ENCODE results near the gene PER1. TPM values are rescaled to one million over a fixed set of nuclear protein-coding genes. Genes with fewer than 3 reads are reported as not detected.
"Not testable (repeated sequence)": the region's sequence is repeated elsewhere in the genome, so short reads cannot be mapped to it uniquely, and the experiment has no call there.

PER1 gene
- total RNA-seq, 1 donor from 2014 or later = 316 TPM

DNA sequence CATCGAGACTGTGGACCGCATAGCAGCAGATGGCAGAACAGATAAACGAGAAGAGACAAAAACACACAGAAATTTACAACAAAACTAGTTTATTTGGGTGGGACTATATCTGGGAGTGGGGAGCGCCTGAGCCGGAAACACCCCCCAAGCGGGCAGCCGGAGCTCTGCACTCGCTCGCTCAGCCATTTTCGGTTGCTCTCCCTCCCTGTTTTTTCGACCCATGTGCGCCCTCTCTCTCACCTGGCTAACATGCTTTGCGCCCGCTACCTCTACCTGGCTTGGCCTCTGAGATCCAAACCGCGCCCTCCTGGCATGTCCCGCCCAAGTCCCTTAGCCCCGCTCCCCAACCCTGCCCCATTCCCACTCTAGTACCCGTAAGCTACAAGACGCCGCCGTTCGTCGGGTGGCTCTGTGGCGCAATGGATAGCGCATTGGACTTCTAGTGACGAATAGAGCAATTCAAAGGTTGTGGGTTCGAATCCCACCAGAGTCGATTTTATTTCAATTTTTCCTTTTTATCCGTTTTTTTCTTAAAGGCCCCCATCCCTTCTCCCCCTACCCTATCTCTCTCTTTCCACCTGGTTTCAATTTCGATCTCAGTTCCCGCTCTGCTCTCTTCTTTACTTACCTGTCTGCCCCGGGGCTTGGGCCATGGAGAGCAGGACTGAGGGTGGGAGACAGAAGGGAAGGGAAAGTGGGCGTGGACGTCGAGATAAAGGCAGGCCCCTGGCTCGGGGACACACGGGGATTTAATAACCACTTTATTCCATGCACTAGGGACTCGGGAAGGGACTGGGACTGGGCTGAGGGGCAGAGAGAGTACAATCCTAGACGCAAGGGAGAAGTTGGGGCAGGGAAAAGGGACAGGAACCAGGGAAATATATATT lies 31.4 kb downstream of the PER1 start:
- DNase-seq (ENCODE audit: low spot score) = no peak

DNA sequence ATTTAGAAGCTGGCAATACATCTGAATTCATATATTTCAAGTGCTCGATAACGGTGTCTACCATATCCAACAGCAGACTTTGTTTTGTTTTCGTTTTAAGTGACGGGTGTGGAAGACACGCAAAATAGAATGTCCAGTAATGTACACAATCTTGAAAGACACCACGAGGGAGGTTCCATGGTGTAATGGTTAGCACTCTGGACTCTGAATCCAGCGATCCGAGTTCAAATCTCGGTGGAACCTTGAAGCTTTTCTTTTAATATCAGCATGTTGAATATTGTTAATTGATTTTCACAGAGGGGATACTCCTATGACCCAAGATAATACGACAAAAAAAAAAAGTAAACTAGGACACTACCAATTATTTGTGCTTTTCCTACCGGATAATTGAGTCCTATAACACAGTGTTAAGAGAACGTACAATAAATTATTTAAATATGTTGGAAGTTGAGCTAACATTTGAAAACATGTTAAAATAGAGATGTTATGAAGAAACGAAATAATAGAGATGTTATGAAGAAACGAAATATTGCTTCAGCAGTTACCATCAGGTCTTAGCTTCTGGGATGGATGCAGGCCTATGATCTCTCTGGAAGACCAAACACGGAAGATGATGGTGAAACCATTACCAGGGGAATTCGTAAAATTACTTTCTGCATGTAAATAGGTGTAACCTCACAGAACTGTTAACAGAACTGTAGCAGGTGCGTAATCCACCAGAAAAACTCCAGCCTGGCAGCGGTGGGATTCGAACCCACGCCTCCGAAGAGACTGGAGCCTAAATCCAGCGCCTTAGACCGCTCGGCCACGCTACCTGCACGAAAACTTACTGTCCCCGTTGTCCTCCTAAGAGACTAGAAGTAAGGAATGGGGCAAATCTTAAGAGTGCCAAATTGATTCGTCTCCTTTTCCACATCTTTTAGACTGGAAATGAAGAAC lies 32.4 kb downstream of the PER1 start:
- DNase-seq (ENCODE audit: low spot score) = no peak

DNA sequence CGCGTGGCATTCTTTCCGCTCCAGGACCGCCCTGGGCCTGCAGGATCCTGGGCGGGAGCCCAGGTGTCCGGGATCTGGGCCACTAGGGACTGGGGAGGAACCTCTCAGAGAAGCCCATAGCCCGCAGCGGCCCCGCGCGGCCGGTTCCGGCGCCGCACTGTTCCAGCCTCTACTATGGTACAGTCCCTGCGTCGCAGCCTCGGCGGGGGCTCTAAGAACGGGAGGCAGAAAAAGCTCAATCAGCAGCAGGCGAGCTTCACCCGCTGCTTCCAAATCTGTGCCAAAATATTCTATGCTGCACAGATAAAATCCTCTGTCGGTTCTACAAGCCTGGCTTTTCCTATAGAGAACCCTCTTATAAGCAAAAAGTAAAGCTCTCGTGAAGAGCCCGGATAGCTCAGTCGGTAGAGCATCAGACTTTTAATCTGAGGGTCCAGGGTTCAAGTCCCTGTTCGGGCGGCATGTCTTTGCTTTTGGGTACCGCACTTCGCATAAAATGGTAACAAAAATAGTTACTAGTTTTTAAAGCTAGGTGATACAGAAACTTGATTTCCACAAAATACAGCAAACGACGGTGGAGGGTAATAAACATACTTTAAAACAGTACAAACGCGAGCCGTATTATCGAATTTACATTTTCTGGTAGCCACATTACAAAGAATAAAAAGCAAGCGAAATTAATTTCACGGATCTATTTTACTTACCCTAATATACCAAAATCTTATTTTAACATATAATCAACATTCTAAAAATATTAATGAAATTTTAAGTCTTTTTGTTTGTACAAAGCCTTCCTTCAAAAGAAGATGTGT lies 33.2 kb downstream of the PER1 start:
- no peak for DNase-seq (ENCODE audit: low spot score)

DNA sequence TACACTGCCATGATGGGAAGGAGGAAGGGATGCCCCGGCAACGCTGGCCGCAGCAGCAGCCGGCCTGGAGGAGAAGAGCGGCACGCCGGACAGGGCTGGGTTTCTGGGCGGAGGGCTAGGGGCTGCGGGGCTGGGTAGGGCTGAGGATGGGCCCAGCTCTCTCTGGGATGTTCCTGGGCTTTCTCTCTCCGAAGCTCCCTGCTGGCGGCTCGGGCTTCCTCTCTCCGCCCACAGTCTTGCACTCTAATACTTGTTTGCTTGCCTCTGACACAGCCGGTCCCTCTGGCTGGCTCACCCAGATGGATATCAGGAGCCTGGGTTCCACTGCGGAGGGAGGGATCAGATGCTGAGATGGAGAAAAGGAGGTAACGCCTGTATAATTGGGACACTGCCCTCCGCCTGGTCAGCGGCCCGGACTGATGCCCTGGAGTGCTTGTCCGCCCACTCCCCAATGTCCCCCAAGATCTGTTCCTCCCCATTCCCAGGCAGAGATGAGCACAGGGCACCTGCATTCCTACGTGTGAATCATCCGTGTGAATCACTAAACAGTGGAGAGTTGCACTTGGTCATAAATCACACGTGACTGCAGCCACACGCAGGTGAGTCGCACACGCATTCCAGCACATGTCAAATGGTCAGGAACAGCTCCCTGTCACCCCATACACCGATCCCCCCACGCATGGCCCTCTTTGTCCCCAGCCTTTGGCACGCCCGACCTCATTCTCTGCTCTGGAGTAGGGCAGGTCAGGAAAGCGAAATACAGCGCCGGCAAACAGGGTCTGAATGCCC lies 34.0 kb downstream of the PER1 start, which contains the start of gene ALOXE3:
TSS of gene ALOXE3 (minus strand) at position 535 of the 789 bp plus-strand sequence. CDS start at position 11, 524 bp downstream.
- no peak for DNase-seq (ENCODE audit: low spot score)

DNA sequence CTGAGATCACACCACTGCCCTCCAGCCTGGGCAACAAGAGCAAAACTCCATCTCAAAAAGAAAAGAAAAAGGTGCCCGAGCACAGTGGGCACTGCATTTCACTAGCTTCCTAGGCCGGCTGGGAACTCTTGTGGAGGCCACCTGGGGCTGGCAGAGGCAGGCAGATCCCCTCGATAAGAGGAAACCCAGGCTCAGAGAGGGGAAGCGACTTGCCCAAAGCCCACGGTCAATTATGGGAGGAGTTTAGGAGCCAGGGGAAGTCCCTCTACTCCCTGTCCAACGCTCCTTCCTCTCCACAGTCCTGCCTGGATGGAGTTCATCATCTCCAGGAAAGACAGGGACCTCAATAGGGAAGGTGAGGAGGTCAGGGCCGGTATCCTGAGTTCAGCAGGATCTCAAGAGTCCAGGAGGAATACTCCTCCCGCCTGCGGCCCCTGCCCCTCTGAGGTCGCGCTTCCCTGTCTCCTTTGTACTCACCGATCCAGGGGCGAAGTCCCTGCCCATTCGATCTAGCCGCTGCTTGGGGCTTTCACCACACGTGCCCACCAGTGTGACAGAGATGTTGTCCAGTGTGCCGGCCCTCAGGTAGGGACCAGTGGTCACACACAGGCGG lies 34.7 kb downstream of the PER1 start:
- DNase-seq (ENCODE audit: low spot score) = no peak

DNA sequence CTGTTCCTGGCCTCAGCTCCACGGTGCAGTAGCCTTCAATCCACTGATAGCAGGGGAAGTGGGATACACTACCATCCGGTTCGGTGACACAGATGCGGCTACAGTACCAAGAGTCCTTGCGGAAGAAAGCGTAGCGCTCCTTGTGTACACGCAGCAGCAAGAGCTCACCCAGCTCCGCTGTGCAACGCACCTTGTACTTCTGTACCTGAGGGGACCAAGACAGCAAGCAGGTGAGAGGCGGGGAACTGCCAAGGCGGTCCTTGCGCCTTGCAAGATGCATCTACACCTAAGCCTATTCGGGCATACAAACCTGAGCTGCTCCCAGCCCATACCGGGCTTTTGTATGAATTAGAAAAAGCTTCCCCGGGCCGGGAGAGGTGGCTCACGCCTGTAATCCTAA lies 35.4 kb downstream of the PER1 start:
- DNase-seq (ENCODE audit: low spot score) = no peak

DNA sequence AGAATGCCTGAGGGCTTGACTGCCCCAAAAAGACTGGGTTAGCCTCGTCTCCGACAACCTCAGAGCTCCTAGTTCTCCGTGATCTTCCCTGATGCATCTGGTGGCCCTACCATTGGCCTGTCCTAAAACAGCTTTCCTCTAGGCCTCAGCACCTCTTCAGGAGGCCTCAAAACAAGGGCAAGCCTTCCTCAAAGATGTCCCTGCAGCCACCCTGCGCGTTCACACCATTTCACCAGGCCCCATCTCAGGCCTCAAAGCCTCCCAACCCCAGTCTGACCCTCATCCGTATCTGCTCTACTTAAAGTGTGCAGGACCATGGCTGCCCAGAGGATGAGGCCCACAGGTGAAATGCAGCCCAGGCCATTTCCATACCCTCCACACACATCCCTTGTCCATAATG lies 41.3 kb downstream of the PER1 start:
- DNase-seq (ENCODE audit: low spot score) = no peak

DNA sequence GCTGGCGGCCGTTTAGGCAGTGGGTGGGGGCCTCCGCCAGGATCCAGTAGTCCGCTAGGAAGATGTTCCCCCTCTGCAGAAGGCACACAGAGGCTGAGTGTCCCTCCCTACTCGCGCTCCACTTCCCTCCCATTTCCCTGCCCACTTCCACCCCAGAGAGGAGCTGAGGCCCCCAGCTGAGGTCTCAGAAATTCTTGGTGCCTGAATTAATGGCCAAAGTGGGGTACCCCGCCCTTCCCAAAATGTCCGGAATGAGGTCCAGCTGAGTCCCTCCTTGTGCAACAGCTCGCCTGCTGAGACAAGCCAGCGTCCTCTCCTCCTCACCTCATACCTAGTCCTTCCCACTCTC lies 41.8 kb downstream of the PER1 start:
- no peak for DNase-seq (ENCODE audit: low spot score)

DNA sequence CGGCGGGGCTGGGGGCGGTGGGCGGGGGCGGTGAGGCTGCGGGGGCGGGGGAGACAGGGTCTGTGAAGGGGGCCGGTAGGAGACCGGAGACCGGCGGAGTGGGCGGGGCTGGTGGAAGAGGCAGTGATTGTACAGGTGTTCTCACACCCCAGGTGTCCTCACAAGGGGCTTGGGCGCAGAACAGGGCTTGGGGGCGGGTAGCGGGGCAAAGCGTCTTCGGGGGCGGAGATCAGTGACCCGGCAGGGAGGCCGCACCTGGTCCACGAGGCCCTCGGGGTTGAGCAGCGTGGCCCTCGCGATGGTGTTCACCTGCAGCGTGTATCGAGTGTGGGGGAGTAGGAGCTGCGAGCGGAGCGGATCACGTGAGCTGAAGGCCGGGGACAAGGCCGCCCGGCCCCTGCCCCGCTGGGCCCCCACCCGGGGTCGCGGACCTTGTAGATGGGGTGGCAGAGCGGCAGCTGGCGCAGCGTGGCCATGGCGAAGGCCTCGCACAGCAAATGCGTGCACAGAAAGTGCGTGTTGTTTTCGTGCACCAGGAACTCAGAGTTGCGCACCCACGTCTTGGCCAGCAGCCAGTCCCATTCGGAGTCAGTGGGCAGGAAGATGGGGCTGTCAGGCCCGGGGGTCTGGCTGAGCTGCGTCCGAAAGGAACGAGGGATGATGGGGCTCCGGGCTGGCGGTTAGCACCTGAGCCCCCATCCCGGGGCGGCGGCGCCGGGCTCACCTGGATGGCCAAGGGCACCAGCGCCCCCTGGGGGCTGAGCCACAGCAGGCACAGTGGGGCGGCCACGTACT lies 42.3 kb downstream of the PER1 start:
- no peak for DNase-seq (ENCODE audit: low spot score)

DNA sequence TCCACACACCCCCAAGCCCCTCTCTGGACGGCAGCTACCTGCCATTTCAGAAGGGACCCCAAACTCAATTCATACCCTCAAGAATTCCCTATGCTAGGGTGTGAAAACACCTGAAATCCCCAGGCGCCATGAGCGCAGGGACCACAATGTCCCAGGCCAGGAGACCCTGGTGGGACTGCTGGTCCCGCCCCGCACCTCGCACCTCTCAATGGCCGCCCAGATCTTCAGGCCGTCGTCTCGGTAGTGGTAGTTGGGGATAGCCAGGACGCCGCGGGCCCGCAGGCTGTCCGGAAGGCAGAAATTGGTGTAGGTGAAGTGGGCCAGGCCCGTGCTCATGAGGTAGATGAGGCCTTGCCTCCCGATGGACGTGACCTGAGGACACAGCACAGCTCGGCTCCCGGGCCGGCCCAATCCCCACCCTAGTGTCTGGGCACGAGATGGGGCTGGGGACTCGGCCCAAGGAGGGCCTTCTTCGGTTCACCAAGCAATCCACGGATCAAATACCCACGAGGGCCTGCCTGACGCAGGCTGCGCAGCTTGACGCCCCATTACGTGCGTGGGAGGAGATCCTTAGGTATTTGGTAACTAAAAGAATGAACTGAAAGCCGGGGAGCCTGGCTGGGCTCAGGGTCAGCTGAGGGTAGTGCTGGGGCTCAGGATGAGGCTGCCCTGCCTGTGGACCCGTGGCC lies 43.1 kb downstream of the PER1 start:
- DNase-seq (ENCODE audit: low spot score) = no peak

DNA sequence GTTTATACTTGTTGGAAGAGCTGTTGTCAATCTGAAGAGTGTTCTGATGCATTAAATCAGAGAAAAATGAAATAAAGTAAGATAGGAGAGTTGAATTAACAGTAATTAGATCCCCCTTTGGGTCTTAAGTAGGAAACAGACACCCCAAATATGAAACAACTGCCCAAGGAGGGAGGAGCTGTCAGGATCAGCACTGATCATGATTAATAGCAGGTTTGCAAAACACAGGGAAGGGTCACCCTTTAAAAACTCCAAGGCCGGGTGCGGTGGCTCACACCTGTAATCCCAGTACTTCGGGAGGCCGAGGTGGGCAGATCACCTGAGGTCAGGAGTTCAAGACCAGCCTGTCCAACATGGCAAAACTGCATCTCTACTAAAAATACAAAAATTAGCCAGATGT lies 45.2 kb downstream of the PER1 start:
- DNase-seq (ENCODE audit: low spot score) = not testable (repeated sequence)

DNA sequence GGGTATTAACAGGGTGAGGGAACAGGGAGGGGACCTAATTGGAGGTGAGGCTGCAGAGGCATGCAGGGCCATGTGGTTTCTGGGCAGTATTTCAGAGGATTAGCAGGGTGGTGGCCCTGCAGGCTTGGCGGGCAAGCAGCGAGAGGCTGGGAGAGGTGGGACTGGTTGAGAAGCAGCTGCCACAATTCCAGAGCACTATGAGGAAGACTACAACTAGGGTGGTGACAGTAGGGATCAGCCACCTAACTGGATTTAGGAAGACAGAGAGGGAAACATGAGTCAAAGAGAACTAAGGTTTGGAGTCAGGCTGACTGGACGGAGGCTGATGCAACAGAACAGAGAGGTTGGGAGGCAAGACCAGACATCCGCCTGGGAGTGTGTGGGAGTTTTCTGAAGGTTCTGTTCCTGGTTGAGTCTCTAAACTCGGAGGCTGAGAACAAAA lies 46.2 kb downstream of the PER1 start:
- DNase-seq (ENCODE audit: low spot score) = no peak

DNA sequence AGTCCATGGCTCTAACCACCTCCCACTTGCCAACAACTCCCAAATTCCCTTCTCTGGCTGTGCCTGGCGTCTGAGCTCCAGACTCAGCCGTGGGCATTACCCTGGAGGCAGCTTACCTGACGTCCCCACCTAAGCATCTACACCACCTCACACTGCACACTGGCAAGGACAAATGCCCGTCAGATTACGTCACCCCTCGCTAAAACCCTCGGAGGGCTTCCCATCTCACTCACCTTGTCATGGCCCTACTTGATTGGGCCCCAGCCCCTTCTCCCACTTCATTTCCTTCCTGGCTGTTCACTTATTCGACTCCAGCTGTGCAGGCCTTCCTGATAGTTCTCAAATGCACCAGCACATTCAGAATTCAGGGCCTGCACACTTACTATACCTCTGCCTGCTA lies 47.3 kb downstream of the PER1 start:
- no peak for DNase-seq (ENCODE audit: low spot score)

DNA sequence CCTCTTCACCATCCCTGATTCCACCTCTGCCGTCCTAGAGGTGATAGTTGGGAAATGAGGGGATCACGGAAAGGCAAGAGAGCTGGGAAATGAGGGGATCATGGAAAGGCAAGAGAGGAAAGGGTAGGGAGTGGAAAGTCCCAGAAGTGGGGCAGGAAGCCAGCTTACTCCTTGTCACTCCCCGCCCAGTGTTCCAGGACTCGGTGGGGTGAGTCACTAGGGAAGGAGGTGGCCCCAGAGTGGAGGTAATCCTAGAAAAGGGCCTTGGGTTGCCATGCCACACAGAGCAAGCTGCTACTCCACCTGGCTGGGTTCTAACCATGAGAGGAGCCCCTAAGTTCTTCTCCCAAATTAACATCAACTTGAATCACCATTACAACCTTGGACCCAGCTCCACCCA lies 48.7 kb downstream of the PER1 start:
- no peak for DNase-seq (ENCODE audit: low spot score)

DNA sequence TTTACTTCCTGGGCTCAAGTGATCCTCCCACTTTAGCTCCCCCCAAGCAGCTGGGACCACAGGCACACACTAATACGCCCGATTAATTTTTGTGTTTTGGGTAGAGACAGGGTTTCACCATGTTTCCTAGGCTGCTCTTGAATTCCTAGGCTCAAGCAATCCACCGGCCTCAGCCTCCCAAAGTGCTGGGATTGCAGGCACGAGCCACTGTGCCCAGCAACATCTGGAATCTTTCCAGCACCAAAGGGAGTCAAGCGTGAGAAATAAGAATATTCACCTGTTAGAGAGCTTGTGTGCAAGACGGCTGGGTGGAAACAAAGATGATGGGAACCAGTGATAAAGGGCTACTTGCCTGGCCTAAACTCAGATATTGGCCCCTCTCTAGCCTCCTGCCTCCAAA lies 50.5 kb downstream of the PER1 start:
- no peak for DNase-seq (ENCODE audit: low spot score)

DNA sequence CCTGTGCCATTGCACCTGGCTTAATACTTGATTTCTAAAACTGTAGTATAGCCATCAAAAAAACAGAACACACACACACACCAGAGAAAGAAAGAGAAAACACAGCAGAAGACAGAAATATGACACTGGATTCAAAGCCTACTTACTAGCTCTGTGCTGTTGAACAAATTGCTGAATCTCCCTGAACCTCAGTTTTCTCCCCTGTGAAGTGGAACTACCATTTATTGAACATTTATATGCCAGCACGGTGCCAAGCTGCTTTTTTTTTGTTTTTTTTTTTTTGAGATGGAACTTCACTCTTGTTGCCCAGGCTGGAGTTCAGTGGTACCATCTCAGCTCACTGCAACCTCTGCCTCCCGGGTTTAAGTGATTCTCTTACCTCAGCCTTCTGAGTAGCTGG lies 51.4 kb downstream of the PER1 start:
- DNase-seq (ENCODE audit: low spot score) = no peak

DNA sequence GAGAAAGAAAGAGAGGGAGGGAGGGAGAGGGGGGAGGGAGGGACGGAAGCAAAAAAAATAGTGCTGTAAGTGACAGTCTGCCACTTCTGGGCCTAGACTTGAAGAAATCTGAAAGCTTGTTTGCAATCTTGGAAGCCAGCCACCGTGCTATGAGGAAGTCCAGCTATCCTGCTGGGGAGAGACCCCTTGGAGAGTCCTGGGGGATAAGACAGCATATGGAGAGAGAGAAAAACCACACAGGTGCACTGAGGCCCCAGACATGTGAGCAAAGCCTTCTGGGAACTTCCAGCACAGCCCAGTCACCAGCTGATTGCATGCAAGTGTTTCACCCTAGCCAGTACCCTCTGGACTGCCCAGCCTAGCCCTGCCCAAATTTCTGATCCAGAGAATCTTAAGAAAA lies 52.1 kb downstream of the PER1 start:
- DNase-seq (ENCODE audit: low spot score) = no peak

DNA sequence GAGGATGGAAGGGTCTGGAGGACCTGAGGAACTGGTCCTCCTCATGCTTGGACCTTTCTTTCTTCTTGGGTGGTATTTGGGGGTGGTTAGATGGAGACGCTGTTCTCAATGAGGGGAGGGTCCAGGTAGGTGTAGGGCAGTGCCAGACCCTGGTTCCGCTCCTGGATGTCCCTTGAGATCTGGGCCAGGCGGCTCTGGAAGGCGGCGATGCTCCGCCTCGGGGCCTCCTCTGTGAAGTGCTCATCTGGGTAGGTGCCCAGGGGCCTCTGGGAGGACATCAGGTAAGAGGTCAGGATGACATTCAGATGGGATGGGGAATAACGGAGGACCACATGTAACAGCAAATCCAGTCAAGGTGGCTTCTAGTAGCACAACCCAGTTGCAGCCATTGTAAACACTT lies 55.7 kb downstream of the PER1 start:
- DNase-seq (ENCODE audit: low spot score) = no peak

DNA sequence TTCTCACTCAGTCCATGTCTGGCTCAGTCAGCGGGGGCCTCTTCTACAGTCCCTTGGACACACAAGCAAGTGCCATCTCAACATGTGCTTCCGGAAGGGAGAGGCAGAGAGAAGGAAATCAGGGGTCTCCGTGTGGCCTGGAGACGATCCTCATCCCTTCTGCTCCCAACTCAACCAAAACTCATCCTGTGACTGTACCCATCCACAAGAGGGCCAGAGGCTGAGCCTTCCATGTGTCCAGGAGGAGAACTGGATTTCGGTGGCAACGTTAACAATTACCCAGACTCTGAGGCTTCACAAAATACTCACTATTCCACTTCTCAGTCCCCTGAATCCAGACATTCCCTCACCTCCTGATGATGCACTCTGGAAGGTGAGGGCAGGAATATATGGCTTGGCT lies 56.8 kb downstream of the PER1 start:
- DNase-seq (ENCODE audit: low spot score) = no peak
